Stomach (tissue), 9 donors: ENCODE results near the gene TXLNA. TPM values are rescaled to one million over a fixed set of nuclear protein-coding genes. Genes with fewer than 3 reads are reported as not detected.

Experiments
- DNase-seq, 2 donors: peaks; one replicate each; pipeline versions ENCODE4 v3.0.0 to v3.0.0-alpha.2; 2013 to 2019
- H3K27ac ChIP-seq, 5 donors: fragments of 200-600 bp in 4 of 5; sonication (generic) in 4 of 5; one replicate each; pipeline ENCODE4 v1.5.1; 2013 to 2019; ENCODE audit warnings: mild to moderate bottlenecking in 1 of 5, moderate library complexity in 1 of 5
- H3K27me3 ChIP-seq, 3 donors: fragments of 200-600 bp; sonication (generic); one replicate each; pipeline ENCODE4 v1.5.1; 2017 to 2019; ENCODE audit warnings: mixed run types in 1 of 3
- H3K36me3 ChIP-seq, 4 donors: fragments of 200-600 bp; sonication (generic); 1 replicate in 3 of 4; 2 replicates in 1 of 4; pipeline ENCODE4 v1.5.1; 2016 to 2019
- H3K4me1 ChIP-seq, 4 donors: fragments of 200-600 bp; sonication (generic); one replicate each; pipeline ENCODE4 v1.5.1; 2016 to 2019
- H3K4me3 ChIP-seq, 4 donors: fragments of 200-600 bp; sonication (generic) in 3 of 4; one replicate each; pipeline ENCODE4 v1.5.1; 2016 to 2019; ENCODE audit warnings: mild to moderate bottlenecking in 1 of 4
- H3K9me3 ChIP-seq, 4 donors: fragments of 200-600 bp; sonication (generic); one replicate each; pipeline ENCODE4 v1.5.1; 2016 to 2019
- CTCF ChIP-seq, 7 experiments: fragments of 450-650 bp in 4 of 7; fragments of 200-600 bp in 3 of 7; sonication (generic) in 3 of 7; IDR thresholded peaks; one replicate each; pipeline ENCODE4 v1.5.1; 2016 to 2019; ENCODE audit warnings: antibody characterized with exemption in 7 of 7, control low read depth in 2 of 7, mild to moderate bottlenecking in 1 of 7
- EP300 ChIP-seq: sonication (generic); formaldehyde crosslinking; IDR thresholded peaks from one replicate; pipeline ENCODE4 v1.6.1; 2017; ENCODE audit warnings: antibody characterized with exemption
- POLR2A ChIP-seq, 4 donors: fragments of 450-650 bp; IDR thresholded peaks; one replicate each; pipeline ENCODE4 v1.6.1; 2016; ENCODE audit warnings: antibody characterized with exemption in 4 of 4, control low read depth in 2 of 4, mild to moderate bottlenecking in 1 of 4, moderate library complexity in 1 of 4
- POLR2AphosphoS5 ChIP-seq, 3 donors: sonication (generic); formaldehyde crosslinking; IDR thresholded peaks; one replicate each; pipeline ENCODE4 v1.6.1; 2016; ENCODE audit warnings: antibody characterized with exemption in 3 of 3
- WGBS, 5 donors: extraction: QIAGEN DNeasy Blood & Tissue Kit in 3 of 5; methylation state at CpG; one replicate each; pipeline versions ENCODE4 v1.1.5 to v1.1.7; 2013 to 2018; 5-methylcytosine and 5-hydroxymethylcytosine counted together
- intact Hi-C: fragments of 100-400 bp; cut with DNase I; formaldehyde crosslinking; loops from one replicate; pipeline ENCODE4 v1.15.1; 2023; ENCODE audit warnings: low total_unique reads
- polyA plus RNA-seq, 3 donors: library from polyadenylated mRNA; stranded (reverse); fragments of 200-250 nt; gene quantifications; one replicate each; pipeline ENCODE4 v1.2.3, GENCODE V29; 2013
- total RNA-seq, 5 donors: library from RNA; depleted of rRNA; stranded (reverse); fragments of >200 nt; gene quantifications; one replicate each; pipeline versions ENCODE4 v1.1.0 to v1.2.3, GENCODE V29; 2014 to 2016
- donor health status: healthy with polysubstance abuse.
- donor health status: Bipolar disorder and iron deficiency.
- donor health status: healthy.

TXLNA gene
- total and polyA plus RNA-seq, 8 donors = 9.8 to 48.1 (median 24.1) TPM

GRCh38 chr1:32247452-32247851 lies 68.0 kb downstream of the TXLNA start:
- Histone ChIP-seq H3K9me3 (no peaks in the 10 kb centered on the region), H3K27me3 (no peaks in the 10 kb centered on the region), H3K36me3 (no peaks in the 10 kb centered on the region), H3K4me1 (peaks cover 12 to 50% (median 21%) of the 10 kb centered on the region in 4 donors), H3K4me3 (no peak overlapping the region), H3K27ac (peak overlapping the region; percentile 15 to 78 (median 69))
- no peak for DNase-seq
- intact Hi-C loops = no loop called here
- WGBS, 5 donors = 60 to 94% (median 66%) methylated on average over 5 to 12 of the region's 12 CpGs
- TF ChIP-seq CTCF (IDR thresholded peaks at IDR 0.05) (no peak), EP300 (no peak), POLR2A (IDR thresholded peaks at IDR 0.05) (no peak), POLR2AphosphoS5 (IDR thresholded peaks at IDR 0.05) (no peak)

Other genes with a start within 250 kb of the TXLNA start
- gene PTP4A2, start 241.3 kb upstream of the TXLNA start, total RNA-seq = 100 to 1,000 TPM in 3 of 5 donors, 10 to 100 TPM in 2; 81.7 to 330 (median 218) TPM
- 100 to 1,000 TPM in 2 of 3 donors, 10 to 100 TPM in 1; 78.6 to 182 (median 153) TPM for gene PTP4A2, start 241.3 kb upstream of the TXLNA start, polyA plus RNA-seq
- 10 to 100 TPM; 21.4 to 99.9 (median 76.9) TPM for gene KHDRBS1, start 165.8 kb upstream of the TXLNA start, total RNA-seq
- 10 to 100 TPM; 50.3 to 64.5 (median 53.6) TPM for gene KHDRBS1, start 165.8 kb upstream of the TXLNA start, polyA plus RNA-seq
- gene TMEM39B, start 106.7 kb upstream of the TXLNA start, total RNA-seq = 1 to 10 TPM in 4 of 5 donors, not detected in 1; 2.2 to 6.2 (median 3.4) TPM
- gene TMEM39B, start 106.7 kb upstream of the TXLNA start, polyA plus RNA-seq = 1 to 10 TPM; 4.7 to 9.7 (median 6.4) TPM
- gene KPNA6, start 71.6 kb upstream of the TXLNA start, total RNA-seq = 10 to 100 TPM; 14.6 to 38.0 (median 32.6) TPM
- 10 to 100 TPM in 1 of 3 donors, 1 to 10 TPM in 2; 7.6 to 11.3 (median 8.5) TPM for gene KPNA6, start 71.6 kb upstream of the TXLNA start, polyA plus RNA-seq
- gene CCDC28B, start 20.9 kb downstream of the TXLNA start, total RNA-seq = 10 to 100 TPM in 1 of 5 donors, 1 to 10 TPM in 1, under 1 TPM in 1, not detected in 2; 0.45 to 27.8 (median 5.3) TPM
- 10 to 100 TPM in 2 of 3 donors, 1 to 10 TPM in 1; 8.7 to 11.8 (median 10.7) TPM for gene CCDC28B, start 20.9 kb downstream of the TXLNA start, polyA plus RNA-seq
- 1 to 10 TPM in 4 of 5 donors, not detected in 1; 2.3 to 5.5 (median 2.9) TPM for gene IQCC, start 26.0 kb downstream of the TXLNA start, total RNA-seq
- 1 to 10 TPM; 1.3 to 2.1 (median 1.7) TPM for gene IQCC, start 26.0 kb downstream of the TXLNA start, polyA plus RNA-seq
- not detected for gene DCDC2B, start 29.4 kb downstream of the TXLNA start, total RNA-seq
- not detected for gene DCDC2B, start 29.4 kb downstream of the TXLNA start, polyA plus RNA-seq
- 100 to 1,000 TPM in 1 of 5 donors, 10 to 100 TPM in 4; 19.1 to 169 (median 27.1) TPM for gene TMEM234, start 42.7 kb downstream of the TXLNA start, total RNA-seq
- gene TMEM234, start 42.7 kb downstream of the TXLNA start, polyA plus RNA-seq = 10 to 100 TPM; 11.6 to 14.3 (median 13.4) TPM
- 100 to 1,000 TPM in 2 of 5 donors, 10 to 100 TPM in 3; 21.1 to 444 (median 90.1) TPM for gene EIF3I, start 42.7 kb downstream of the TXLNA start, total RNA-seq
- gene EIF3I, start 42.7 kb downstream of the TXLNA start, polyA plus RNA-seq = 100 to 1,000 TPM; 180 to 245 (median 198) TPM
- 10 to 100 TPM in 1 of 5 donors, 1 to 10 TPM in 1, not detected in 3; 1.6 to 36.8 TPM for gene FAM167B, start 67.5 kb downstream of the TXLNA start, total RNA-seq
- 1 to 10 TPM; 3.6 to 7.1 (median 4.7) TPM for gene FAM167B, start 67.5 kb downstream of the TXLNA start, polyA plus RNA-seq
- 1 to 10 TPM in 4 of 5 donors, under 1 TPM in 1; 0.58 to 6.4 (median 2.0) TPM for gene LCK, start 71.6 kb downstream of the TXLNA start, total RNA-seq
- gene LCK, start 71.6 kb downstream of the TXLNA start, polyA plus RNA-seq = 1 to 10 TPM; 1.5 to 4.1 (median 2.3) TPM
- gene HDAC1, start 112.4 kb downstream of the TXLNA start, total RNA-seq = 100 to 1,000 TPM in 1 of 5 donors, 10 to 100 TPM in 4; 62.0 to 143 (median 77.0) TPM
- 100 to 1,000 TPM in 1 of 3 donors, 10 to 100 TPM in 2; 50.7 to 113 (median 57.1) TPM for gene HDAC1, start 112.4 kb downstream of the TXLNA start, polyA plus RNA-seq
- gene MARCKSL1, start 156.6 kb downstream of the TXLNA start, total RNA-seq = 10 to 100 TPM in 4 of 5 donors, 1 to 10 TPM in 1; 7.6 to 99.4 (median 22.9) TPM
- 100 to 1,000 TPM in 1 of 3 donors, 10 to 100 TPM in 2; 46.4 to 100 (median 95.3) TPM for gene MARCKSL1, start 156.6 kb downstream of the TXLNA start, polyA plus RNA-seq
- gene FAM229A, start 182.8 kb downstream of the TXLNA start, total RNA-seq = 10 to 100 TPM in 2 of 5 donors, 1 to 10 TPM in 3; 2.2 to 21.6 (median 8.8) TPM
- gene FAM229A, start 182.8 kb downstream of the TXLNA start, polyA plus RNA-seq = 10 to 100 TPM in 1 of 3 donors, 1 to 10 TPM in 2; 7.8 to 10.3 (median 8.7) TPM
- gene TSSK3, start 182.9 kb downstream of the TXLNA start, total RNA-seq = under 1 TPM in 1 of 5 donors, not detected in 4; 0.92 TPM
- gene TSSK3, start 182.9 kb downstream of the TXLNA start, polyA plus RNA-seq = under 1 TPM in 1 of 3 donors, not detected in 2; 0.43 TPM
- gene BSDC1, start 214.8 kb downstream of the TXLNA start, total RNA-seq = 100 to 1,000 TPM in 1 of 5 donors, 10 to 100 TPM in 4; 35.9 to 126 (median 57.6) TPM
- gene BSDC1, start 214.8 kb downstream of the TXLNA start, polyA plus RNA-seq = 10 to 100 TPM; 23.8 to 39.0 (median 36.8) TPM